ENCODE results near the gene DNAJC16.
"Not testable (repeated sequence)": the region's sequence is repeated elsewhere in the genome, so short reads cannot be mapped to it uniquely, and the experiment has no call there.

DNA sequence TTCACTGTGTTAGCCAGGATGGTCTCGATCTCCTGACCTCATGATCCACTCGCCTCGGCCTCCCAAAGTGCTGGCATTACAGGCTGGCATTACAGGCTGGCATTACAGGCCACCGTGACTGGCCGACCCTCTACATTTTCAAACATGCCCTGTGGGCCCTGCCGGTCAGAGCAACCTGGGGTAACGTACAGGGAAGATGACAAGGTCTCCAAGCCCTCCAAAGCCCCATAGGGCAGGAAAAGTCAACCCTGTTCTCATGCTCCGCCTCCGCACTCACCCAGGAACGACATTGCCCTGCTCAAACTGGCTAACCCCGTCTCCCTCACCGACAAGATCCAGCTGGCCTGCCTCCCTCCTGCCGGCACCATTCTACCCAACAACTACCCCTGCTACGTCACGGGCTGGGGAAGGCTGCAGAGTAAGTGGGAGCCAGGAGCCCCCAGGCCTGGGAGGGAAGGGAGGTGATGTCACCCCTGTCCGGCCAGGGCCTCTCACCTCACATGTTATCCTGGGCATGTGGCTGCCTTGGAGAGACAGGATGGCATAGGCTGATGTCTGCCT is 43.6 kb upstream of the DNAJC16 start:
- TF ChIP-seq, protein P1, sequence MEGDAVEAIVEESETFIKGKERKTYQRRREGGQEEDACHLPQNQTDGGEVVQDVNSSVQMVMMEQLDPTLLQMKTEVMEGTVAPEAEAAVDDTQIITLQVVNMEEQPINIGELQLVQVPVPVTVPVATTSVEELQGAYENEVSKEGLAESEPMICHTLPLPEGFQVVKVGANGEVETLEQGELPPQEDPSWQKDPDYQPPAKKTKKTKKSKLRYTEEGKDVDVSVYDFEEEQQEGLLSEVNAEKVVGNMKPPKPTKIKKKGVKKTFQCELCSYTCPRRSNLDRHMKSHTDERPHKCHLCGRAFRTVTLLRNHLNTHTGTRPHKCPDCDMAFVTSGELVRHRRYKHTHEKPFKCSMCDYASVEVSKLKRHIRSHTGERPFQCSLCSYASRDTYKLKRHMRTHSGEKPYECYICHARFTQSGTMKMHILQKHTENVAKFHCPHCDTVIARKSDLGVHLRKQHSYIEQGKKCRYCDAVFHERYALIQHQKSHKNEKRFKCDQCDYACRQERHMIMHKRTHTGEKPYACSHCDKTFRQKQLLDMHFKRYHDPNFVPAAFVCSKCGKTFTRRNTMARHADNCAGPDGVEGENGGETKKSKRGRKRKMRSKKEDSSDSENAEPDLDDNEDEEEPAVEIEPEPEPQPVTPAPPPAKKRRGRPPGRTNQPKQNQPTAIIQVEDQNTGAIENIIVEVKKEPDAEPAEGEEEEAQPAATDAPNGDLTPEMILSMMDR (CRISPR knock-in tag; IDR thresholded peaks at IDR 0.05): not testable (repeated sequence)
- TF ChIP-seq, protein P2, sequence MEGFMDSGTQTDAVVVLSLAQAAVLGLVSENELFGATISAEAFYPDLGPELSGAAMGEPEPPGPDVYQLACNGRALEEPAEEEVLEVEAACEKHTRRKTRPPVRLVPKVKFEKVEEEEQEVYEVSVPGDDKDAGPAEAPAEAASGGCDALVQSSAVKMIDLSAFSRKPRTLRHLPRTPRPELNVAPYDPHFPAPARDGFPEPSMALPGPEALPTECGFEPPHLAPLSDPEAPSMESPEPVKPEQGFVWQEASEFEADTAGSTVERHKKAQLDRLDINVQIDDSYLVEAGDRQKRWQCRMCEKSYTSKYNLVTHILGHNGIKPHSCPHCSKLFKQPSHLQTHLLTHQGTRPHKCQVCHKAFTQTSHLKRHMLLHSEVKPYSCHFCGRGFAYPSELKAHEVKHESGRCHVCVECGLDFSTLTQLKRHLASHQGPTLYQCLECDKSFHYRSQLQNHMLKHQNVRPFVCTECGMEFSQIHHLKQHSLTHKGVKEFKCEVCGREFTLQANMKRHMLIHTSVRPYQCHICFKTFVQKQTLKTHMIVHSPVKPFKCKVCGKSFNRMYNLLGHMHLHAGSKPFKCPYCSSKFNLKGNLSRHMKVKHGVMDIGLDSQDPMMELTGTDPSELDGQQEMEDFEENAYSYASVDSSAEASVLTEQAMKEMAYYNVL (CRISPR knock-in tag; IDR thresholded peaks at IDR 0.05; ENCODE audit: borderline replicate concordance): not testable (repeated sequence)
- not testable (repeated sequence) for TF ChIP-seq PHB2 (IDR thresholded peaks at IDR 0.05; ENCODE audit: partially characterized antibody); RBM39 (IDR thresholded peaks at IDR 0.05; ENCODE audit: low read depth, low read length, poor library complexity, severe bottlenecking); HOXA3 (CRISPR knock-in tag; IDR thresholded peaks at IDR 0.05); RARA (CRISPR knock-in tag; IDR thresholded peaks at IDR 0.05); KAT8 (CRISPR knock-in tag; IDR thresholded peaks at IDR 0.05)
- TF ChIP-seq, protein P3, sequence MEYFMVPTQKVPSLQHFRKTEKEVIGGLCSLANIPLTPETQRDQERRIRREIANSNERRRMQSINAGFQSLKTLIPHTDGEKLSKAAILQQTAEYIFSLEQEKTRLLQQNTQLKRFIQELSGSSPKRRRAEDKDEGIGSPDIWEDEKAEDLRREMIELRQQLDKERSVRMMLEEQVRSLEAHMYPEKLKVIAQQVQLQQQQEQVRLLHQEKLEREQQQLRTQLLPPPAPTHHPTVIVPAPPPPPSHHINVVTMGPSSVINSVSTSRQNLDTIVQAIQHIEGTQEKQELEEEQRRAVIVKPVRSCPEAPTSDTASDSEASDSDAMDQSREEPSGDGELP (IDR thresholded peaks at IDR 0.05; ENCODE audit: borderline replicate concordance, low read depth): not testable (repeated sequence)
- TF ChIP-seq, protein P4, sequence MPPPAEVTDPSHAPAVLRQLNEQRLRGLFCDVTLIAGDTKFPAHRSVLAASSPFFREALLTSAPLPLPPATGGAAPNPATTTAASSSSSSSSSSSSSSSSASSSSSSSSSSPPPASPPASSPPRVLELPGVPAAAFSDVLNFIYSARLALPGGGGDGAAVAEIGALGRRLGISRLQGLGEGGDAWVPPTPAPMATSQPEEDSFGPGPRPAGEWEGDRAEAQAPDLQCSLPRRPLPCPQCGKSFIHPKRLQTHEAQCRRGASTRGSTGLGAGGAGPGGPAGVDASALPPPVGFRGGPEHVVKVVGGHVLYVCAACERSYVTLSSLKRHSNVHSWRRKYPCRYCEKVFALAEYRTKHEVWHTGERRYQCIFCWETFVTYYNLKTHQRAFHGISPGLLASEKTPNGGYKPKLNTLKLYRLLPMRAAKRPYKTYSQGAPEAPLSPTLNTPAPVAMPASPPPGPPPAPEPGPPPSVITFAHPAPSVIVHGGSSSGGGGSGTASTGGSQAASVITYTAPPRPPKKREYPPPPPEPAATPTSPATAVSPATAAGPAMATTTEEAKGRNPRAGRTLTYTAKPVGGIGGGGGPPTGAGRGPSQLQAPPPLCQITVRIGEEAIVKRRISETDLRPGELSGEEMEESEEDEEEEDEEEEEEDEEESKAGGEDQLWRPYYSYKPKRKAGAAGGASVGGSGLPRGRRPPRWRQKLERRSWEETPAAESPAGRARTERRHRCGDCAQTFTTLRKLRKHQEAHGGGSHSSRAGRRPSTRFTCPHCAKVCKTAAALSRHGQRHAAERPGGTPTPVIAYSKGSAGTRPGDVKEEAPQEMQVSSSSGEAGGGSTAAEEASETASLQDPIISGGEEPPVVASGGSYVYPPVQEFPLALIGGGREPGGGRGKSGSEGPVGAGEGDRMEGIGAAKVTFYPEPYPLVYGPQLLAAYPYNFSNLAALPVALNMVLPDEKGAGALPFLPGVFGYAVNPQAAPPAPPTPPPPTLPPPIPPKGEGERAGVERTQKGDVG (CRISPR knock-in tag; IDR thresholded peaks at IDR 0.05; ENCODE audit: borderline replicate concordance): not testable (repeated sequence)
- TF ChIP-seq, protein P5, sequence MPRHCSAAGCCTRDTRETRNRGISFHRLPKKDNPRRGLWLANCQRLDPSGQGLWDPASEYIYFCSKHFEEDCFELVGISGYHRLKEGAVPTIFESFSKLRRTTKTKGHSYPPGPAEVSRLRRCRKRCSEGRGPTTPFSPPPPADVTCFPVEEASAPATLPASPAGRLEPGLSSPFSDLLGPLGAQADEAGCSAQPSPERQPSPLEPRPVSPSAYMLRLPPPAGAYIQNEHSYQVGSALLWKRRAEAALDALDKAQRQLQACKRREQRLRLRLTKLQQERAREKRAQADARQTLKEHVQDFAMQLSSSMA (CRISPR knock-in tag; IDR thresholded peaks at IDR 0.05): not testable (repeated sequence)

Data from HepG2 (cell line).